ENCODE measurements around the gene SERPINC1.
"Not testable (repeated sequence)": the region's sequence is repeated elsewhere in the genome, so short reads cannot be mapped to it uniquely, and the experiment has no call there.

The SERPINC1 gene

GRCh38 chr1:173917149-173917548 lies at the start of gene SERPINC1:
SERPINC1 (minus strand) TSS chr1:173917327; CDS start chr1:173917259, 68 bp downstream.
- Histone ChIP-seq H3K27ac (no peak within 1 kb of the TSS), H3K27me3 (ENCODE audit: control insufficient read depth, insufficient read depth, low read length) (no peaks in the 10 kb centered on the region), H3K9me3 (ENCODE audit: control insufficient read depth, low read length) (no peaks in the 10 kb centered on the region), H3K36me3 (ENCODE audit: control insufficient read depth, insufficient read depth, low read length) (no peaks in the 10 kb centered on the region), H3K4me1 (no peaks in the 10 kb centered on the region), H3K9ac (no peak within 1 kb of the TSS), H3K79me2 (no peaks in the 10 kb centered on the region), H2AFZ (no peak within 1 kb of the TSS), H3K4me3 (ENCODE audit: low read depth, low read length) (no peak within 1 kb of the TSS), H3K4me2 (ENCODE audit: low read length) (no peak within 1 kb of the TSS)
- no peak for TF ChIP-seq CTCF (IDR thresholded peaks at IDR 0.05)

- not testable (repeated sequence) for H3K27ac ChIP-seq; H3K36me3 ChIP-seq (ENCODE audit: control insufficient read depth, insufficient read depth, low read length); H3K9ac ChIP-seq; H3K27me3 ChIP-seq (ENCODE audit: control insufficient read depth, insufficient read depth, low read length); H3K4me3 ChIP-seq (ENCODE audit: low read depth, low read length); H3K4me2 ChIP-seq (ENCODE audit: low read length); H3K4me1 ChIP-seq; H3K79me2 ChIP-seq; H2AFZ ChIP-seq; H3K9me3 ChIP-seq (ENCODE audit: control insufficient read depth, low read length)
These were observed 48.8 kb upstream of the SERPINC1 start for GRCh38 chr1:173965896-173966295.

GRCh38 chr1:173963477-173963876 lies 46.4 kb upstream of the SERPINC1 start:
- Histone ChIP-seq H3K79me2 (no peaks in the 10 kb centered on the region), H3K27ac (no peak overlapping the region), H3K4me1 (no peaks in the 10 kb centered on the region), H3K4me3 (ENCODE audit: low read depth, low read length) (no peak overlapping the region), H3K36me3 (ENCODE audit: control insufficient read depth, insufficient read depth, low read length) (no peaks in the 10 kb centered on the region), H3K4me2 (ENCODE audit: low read length) (no peak overlapping the region), H3K9ac (no peak overlapping the region), H2AFZ (no peak overlapping the region), H3K9me3 (ENCODE audit: control insufficient read depth, low read length) (no peaks in the 10 kb centered on the region), H3K27me3 (ENCODE audit: control insufficient read depth, insufficient read depth, low read length) (no peaks in the 10 kb centered on the region)
- no peak for TF ChIP-seq CTCF (IDR thresholded peaks at IDR 0.05)

- H2AFZ ChIP-seq, result no peak overlapping the region
- H3K4me1 ChIP-seq, result no peaks in the 10 kb centered on the region
- H3K36me3 ChIP-seq (ENCODE audit: control insufficient read depth, insufficient read depth, low read length), result no peaks in the 10 kb centered on the region
- no peak overlapping the region for H3K4me2 ChIP-seq (ENCODE audit: low read length)
- H3K9me3 ChIP-seq (ENCODE audit: control insufficient read depth, low read length), result no peaks in the 10 kb centered on the region
- no peak overlapping the region for H3K27ac ChIP-seq
- no peak overlapping the region for H3K9ac ChIP-seq
- no peaks in the 10 kb centered on the region for H3K27me3 ChIP-seq (ENCODE audit: control insufficient read depth, insufficient read depth, low read length)
- no peak for TF ChIP-seq CTCF (IDR thresholded peaks at IDR 0.05)
- no peak overlapping the region for H3K4me3 ChIP-seq (ENCODE audit: low read depth, low read length)
- H3K79me2 ChIP-seq, result no peaks in the 10 kb centered on the region
These were observed 43.5 kb upstream of the SERPINC1 start for GRCh38 chr1:173960625-173961024.

GRCh38 chr1:173954179-173954578 lies 37.1 kb upstream of the SERPINC1 start:
- no peak for TF ChIP-seq CTCF (IDR thresholded peaks at IDR 0.05)
- Histone ChIP-seq H3K4me3 (ENCODE audit: low read depth, low read length) (no peak overlapping the region), H3K79me2 (no peaks in the 10 kb centered on the region), H3K9ac (no peak overlapping the region), H3K36me3 (ENCODE audit: control insufficient read depth, insufficient read depth, low read length) (no peaks in the 10 kb centered on the region), H3K4me2 (ENCODE audit: low read length) (no peak overlapping the region), H3K27me3 (ENCODE audit: control insufficient read depth, insufficient read depth, low read length) (no peaks in the 10 kb centered on the region), H2AFZ (no peak overlapping the region), H3K9me3 (ENCODE audit: control insufficient read depth, low read length) (no peaks in the 10 kb centered on the region), H3K4me1 (no peaks in the 10 kb centered on the region), H3K27ac (no peak overlapping the region)

Measured in parathyroid adenoma (tissue), 2 donors.